HG03066 (cell line): ENCODE data around the gene TBPL1.
"Not testable (repeated sequence)": the region's sequence is repeated elsewhere in the genome, so short reads cannot be mapped to it uniquely, and the experiment has no call there.

Source experiments
- ATAC-seq: cut with Tn5 transposase; IDR thresholded peaks from one replicate; pipeline ENCODE4 v1.9.1; 2021; ENCODE audit warnings: low read depth; ENCODE audit not compliant: unreplicated experiment

Gene TBPL1

DNA sequence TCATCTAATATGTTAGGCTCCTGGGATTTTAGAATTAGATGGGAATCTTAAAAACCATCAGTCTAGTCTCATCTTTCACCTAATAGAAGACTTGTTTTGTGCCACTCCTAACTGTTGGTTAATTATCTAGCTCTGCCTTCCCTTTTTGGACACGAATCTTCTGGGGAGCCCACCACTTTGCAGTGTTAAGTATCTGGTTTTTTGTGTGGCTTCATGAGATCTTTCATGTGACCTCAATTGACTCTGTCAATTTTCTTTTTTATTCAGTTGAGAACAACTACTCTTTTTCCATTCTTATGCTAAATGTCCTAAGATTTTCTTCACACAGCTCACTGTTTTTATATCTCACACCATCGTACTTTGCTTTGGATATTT, 16.9 kb downstream of the TBPL1 start:
- ATAC-seq = no peak

DNA sequence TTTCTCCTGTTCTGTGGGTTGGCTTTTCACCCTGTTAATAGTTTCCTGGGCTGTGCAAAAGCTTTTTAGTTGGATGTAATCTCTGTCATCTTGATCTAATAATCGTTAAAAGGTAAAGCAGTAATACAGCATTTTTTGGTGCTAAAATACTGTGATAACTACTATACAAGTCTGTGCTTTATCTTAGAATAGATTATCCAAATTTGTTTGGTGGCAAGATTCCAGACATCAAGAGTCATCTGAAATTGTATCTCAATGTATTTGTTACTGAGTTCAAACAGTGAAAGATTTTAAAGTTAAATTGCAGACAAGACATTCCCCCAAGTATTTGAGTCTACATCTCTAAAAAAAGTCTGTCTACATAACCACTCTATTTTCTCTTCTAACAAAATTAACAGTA, 18.8 kb downstream of the TBPL1 start:
- no peak for ATAC-seq

DNA sequence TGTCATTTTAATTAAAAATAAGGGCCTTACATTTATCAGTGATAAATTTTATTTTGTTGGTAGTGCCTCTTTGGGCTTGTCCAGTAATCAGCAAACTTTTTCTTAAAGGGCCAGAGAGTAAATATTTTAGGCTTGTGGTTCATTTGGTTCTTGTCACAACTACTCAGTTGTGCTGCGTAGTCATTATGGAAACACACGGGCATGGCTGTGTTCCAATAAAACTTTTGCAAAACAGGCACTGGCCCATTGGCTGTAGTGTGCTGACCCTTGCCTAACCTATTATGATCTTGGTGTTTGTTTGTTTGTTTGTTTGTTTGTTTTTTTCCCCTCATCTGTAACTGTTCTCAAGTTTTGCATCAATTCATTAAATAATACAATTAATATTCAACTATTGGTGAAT, 19.4 kb downstream of the TBPL1 start:
- ATAC-seq = no peak

DNA sequence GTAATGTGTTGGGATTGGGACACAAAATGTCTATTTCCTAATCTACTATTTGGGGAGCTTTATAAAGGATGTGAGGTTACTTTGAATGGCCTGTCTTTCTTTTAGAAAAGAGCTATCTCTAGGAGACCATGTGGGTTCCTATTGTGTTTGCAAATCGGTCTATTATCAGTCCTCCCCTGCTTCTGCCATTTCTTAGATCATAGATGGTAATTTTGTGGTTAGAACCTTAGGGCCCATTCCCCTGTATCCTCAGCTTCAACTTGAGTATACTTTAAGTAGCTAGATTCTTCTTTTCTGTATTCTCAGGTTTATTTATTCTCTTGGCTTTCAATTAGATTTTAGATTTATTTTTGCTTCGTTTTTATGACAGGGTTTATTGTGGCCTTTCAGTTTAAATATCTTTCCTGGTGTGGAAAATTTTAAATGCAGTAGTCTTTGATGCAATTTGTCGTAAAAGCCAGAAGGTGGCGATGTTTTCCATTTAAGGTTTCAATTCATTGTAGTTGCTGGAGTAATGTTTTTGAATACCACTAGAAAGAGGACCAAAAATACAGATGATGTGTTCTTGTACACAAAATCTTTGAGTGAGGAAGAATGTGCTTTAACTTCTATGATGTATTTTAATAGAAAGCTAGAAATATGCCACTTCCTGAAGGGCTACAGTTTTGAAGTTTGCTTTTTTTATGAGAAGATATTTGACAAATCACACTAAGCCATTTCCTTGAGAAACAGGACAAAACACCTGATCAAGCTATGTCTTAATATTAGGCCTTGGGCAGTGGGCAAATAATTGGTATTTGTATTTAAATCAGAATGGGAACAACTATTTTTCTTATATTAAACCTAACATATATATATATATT, 20.3 kb downstream of the TBPL1 start:
- ATAC-seq = peak; percentile 57

DNA sequence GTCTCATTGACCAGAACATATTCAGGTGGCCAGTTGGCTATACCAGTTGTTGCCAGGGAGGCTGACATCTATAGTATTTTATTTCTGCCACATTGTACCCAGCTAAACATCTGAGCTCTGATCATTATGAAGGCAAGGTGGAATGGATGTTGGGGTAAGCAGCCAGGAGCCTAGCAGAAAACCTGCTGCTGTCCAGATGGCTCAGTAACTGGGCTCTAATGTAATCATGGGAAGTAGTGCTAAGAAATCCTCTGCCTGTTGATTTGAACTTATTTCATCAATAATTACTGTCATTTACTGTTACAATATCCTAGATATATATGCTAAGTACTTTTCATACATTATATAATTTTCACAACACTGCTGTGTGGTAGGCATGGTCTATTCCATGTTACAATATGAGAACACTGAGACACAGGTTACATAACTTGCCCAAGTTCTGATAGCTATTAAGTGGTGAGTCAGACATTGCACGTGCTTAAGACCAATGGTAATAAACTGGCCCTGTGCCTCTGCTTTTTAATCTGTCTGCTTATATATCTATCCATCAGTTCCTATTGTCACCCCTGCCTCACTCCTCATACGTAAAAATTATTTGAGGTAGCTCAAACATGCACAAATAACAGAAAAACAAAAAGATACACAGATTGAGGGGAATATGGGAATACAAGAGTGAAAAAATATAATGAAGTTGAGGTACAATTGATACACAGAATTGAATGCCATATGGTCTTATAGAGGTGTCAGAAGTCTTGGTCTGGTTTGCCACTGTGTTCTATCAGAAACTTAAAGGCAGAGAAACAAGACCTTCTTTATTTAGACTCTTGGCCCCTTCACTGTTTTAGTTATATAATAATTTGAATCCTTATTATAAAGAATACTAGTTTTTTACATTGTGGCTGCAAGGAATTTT, 25.2 kb downstream of the TBPL1 start:
- ATAC-seq = no peak

DNA sequence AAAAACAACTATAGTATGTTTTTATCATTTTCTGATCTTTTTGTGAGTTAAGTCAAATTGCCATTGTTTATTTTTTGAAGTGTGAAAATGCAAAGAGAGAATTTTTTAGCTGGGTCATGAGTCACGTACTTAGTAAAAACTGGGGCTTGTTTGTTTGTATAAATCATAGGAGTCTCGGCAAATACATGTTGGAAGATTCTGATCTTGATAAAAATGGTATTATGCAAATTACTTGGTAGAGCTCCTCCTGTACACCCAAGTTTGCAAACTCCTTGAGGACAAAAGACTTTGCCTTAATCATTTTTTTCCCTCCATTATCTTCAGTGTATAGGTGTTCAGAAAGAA, 25.8 kb downstream of the TBPL1 start:
- ATAC-seq = no peak

DNA sequence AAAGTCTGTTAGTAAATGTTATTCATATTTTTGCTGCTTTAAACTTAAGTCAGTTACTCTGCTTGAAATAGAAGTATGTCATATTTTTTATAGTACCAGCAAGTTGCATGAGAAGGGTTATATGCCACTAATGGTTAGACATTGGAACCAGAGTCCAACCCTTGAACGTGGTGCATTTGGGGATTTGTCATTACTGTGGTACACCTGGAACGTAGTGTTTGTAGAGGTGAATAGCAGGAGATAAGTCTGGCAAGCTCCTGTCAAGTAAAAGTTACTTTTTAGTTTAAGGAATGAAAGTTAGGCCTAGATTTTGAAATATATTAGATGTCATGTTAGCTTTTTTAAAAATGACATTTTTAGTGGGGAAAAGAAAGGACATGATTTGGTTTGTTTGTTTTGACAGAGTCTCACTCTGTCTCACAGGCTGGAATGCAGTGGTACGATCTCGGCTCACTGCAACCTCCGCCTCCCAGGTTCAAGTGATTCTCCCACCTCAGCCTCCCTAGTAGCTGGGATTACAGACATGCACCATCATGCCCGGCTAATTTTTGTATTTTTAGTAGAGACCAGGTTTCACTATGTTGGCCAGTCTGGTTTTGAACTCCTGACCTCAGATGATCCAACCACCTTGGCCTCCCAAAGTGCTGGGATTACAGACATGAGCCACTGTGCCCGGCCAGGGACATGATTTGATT, 26.4 kb downstream of the TBPL1 start:
- ATAC-seq = not testable (repeated sequence)

DNA sequence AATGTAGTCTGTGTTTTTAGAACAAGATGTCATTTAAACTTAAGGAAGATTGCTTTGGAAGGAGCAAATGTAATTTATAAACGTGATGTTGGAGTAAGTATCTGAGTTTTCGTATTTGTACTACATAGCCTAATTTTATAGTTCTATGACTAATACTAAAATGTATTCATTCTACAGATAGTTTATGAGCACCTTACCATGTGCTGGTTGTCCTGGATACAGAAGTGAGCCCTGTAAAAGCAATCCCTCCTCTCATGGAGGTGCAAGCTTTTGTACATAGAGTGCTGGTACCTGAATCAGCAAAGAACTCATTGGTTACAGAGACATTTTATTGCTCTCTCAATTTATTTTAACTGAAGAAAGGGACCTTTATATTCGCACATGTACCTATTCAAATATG, 27.1 kb downstream of the TBPL1 start:
- ATAC-seq = no peak

DNA sequence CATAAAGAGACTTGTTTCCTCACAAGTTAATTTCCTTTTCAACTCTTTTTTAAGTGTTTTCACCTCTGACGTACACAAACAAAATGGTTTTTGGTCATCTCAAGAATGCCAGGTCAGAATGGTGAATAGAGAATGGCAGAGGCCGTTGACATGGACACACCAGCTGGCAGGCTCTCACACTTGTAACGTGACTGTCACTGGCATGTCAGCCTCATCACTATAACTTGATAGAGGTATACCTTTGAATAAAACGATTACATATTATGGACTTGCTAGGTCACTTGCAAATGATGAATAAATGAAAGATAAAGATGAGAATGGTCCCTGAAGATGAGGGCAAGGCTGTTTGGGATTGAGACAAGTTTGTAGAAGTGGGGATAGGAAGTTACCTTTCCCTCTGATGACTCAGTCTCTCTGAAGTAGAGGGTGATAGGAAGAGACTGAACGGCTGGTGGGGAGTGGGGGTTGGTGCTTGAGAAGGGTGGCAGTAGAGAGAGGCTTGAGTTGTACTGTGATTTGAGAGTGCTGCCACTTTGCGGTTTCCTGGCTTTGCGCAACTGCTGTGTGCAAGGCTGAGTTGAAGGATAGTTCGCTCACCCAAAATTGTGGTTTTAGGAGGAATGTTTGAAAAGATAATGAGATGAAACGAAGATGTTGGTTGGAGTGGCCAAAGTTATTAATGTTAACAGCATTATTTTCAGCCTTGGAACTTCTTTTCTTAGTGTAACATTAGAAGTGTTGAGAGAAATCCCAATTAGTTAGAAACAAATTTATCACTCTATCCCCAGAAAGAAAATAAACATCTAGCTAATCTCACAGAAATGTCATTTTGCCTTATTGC, 30.3 kb downstream of the TBPL1 start:
- no peak for ATAC-seq

DNA sequence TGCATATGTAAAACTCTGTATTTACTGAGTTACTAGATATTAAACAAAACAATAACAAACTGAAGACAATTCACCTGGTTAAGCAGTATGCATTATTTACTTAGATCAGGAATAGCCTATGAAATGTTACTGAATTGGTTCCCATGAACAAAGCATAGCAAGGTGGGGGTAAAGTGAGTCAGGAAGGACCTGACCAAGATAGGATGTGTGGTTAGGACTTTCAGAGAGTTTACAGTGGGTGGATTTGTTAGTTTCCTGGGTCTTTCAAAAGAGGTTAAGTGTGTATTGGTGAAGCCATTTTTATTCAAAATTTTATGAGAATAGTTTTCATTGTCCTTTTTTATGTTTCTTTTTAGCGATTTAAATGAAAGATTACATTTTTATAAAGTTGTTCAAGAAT, 32.9 kb downstream of the TBPL1 start:
- ATAC-seq = no peak

DNA sequence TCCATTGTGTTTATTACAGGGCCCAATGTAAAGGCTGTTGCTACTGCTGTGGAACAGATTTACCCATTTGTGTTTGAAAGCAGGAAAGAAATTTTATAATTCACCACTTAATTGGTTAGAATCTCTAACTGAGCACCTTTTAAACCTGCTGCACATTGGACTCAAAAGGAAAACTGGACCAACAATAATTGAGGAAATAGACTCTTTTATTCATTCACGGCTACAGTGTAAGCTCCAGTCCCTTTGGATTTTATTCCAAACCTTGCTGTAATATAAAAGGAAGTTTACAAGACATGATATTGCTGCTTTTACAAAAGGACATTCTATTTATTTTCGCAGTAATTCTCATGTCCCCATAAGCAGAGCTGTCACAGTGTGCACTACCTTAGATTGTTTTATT, 33.9 kb downstream of the TBPL1 start:
- no peak for ATAC-seq

DNA sequence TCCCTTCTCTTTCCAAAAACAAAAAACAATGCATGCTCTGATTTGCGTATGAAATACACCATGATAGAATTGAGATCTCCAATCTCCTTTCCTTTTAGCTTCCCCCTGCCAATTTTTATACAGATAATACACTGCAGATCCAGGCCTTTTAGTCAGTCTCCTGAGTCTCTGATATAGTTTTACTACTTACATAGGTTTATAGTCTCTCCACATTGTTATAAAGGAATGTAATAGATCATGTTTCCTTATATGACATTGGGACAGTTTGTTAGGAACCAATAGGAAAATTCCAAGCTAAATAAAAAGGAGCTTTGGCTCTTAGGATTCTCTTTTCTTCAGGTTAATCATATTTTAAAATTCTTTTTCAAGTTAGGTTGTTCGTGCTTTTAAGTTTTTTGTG, 36.5 kb downstream of the TBPL1 start:
- no peak for ATAC-seq

DNA sequence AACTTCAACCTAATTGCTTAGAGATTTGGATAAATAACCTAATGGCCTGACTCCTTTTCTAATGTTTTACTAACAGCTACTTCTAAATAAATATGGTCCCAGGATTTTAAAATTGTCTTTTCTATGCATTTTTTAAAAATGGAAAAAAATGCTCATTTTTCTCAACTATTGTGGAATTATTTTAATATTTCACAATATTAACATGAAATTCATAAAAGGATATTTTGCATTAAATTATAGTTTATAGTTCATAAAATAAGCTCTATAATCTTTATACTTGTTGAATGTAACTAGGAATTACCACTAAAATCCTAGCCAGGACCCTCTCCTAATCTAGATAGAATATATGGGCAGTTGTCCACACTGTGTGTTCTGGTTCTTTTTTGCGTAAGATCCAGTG, 37.3 kb downstream of the TBPL1 start:
- no peak for ATAC-seq

DNA sequence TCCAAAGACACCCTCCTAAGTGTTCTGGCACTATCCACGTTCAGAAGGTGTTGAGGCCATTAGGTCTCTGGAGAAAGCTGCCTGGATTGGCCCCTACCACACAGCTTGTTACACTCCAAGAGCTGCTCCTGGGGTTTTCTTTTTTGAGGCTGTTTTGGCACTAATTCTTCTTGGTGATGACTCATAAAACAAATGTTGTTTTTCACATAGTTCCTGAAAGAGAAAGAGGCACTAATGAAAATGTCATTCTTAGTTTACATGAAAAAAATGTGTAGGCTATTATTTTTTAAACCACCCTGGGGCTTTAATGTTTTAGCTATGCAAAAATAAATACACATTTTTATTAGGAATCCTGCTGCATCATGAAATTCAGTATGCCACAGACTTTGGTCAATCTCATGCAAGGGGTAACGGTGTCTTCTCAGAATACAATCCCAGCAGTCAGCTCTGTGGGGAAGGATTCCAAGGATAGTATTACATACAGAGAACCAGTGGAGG, 38.1 kb downstream of the TBPL1 start:
- ATAC-seq = no peak

DNA sequence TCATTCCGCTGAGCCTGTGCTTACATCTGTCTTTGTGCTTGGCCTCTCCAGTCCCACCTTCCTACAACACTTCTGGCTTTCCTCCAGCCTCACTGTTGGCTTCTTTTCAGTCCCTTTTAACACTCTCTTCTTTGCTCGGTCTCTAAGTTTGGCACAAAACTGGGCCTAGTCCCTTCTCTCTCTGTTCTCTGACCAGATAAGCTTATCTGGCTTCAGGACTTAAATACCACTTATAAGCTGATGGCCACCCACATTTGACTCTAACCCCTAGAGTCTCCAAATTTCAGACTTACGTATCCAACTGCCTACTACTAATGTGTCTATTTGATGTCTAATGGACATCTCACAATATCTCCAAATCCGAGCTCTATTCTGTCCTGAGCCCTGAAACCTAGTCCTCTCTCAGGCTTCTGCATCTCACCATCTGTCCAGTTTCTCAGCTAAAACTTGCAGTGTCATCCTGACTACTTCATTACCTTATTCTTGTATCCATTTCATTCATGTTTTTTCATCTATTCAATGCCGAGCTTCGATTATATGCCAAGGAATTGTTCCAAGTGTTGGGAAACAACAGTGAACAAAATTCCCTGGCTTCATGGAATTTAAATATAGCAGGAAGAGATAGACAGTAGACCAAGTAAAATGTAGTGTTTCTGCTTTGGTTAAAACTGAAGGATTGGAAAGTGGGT, 40.1 kb downstream of the TBPL1 start:
- no peak for ATAC-seq

DNA sequence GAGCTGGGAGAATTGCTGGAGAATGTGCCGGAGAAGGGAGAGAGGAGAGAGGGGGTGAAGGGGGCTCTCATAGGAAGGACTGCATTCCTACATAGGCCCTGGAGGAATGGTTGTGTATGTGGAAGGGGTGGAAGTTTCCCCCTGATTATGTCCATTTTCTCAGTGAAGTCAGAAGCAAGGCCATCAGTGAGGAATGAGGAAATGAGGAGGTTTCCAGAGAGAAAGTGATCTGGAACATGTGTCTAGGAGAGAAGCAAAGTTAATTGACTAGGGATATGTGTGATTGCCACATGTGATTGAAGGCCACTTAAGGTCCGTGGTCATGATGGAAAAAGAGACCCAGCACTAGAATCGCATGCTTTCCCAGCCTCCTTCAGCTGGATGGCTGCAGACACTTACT, 42.3 kb downstream of the TBPL1 start:
- ATAC-seq = no peak

DNA sequence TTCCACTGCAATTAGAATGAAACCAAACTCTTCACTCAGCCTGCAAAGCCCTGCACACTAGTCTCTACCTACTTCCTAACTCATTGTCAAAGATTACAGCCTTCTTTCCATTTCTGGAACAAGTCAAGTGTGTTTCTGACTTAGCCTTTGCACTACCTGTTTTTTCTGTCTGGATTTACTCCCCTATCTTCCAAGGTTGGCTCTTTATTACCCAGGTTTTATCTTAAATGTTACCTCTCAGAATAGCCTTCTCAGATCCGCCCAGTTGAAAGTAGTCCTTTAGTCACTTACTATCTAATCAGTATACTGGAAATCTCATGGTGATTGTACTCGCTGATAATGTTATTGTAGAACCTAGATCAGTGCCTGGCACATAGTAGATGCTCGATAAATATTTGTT, 42.7 kb downstream of the TBPL1 start:
- no peak for ATAC-seq

DNA sequence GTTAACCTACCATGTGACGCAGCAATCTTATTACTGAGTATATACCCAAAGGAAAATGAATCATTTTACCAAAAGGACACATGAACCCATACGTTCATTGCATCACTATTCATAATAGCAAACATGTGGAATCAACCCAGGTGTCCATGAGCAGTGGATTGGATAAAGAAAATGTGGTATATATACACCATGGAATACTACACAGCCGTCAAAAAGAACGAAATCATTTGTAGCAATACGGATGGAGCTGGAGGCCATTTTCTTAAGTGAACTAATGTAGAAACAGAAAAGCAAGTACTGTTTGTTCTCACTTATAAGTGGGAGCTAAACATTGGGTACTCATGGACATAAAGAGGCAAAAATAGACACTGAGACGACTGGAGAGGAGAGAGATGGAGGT, 44.2 kb downstream of the TBPL1 start:
- no peak for ATAC-seq

DNA sequence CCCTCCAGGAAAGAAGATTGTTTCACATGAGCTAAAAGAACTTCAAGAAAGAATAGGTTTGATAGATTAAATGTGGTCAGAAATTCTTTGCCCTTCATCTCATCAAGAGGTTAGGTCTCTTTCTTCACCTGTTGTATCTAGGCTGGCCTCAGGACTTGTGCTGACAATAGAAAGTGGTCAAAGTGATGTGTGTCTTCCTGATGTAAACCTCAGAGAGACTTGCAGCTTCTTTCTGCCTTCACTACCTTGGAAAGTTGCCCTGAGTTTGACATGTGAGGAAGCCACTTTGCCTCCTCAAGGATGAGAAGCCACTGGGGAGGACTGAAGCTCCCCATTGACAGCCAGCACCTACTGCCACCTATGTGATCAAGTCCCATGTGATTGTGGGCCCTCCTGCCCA, 46.3 kb downstream of the TBPL1 start:
- ATAC-seq = no peak

DNA sequence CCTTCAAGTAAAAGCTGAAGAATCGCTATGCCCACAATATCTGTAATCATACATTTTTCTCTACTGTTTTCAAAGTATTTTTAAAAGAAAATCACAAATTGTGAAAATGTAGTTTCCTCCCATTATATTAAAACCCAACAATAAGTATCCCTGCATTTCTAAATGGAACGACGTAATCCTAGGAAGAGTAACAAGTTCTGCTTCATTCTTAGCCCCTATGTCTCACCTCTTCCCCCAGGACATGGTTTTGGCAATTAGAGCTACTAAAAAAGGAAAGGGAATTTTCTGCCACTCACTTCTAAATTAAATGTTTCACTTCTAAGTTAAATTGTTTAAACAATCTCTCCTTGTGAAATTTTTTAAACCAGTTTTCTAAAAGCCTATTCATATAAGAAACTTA, 47.4 kb downstream of the TBPL1 start:
- no peak for ATAC-seq
